Muscle of arm (tissue), 14 donors: Measurements from ENCODE around the gene RNF17. TPM values are rescaled to one million over a fixed set of nuclear protein-coding genes. Genes with fewer than 3 reads are reported as not detected.
"Not testable (repeated sequence)": the region's sequence is repeated elsewhere in the genome, so short reads cannot be mapped to it uniquely, and the experiment has no call there.

ENCODE experiments used
- DNase-seq: peaks from one replicate; pipeline ENCODE4 v3.0.0-alpha.2; 2013
- long read RNA-seq, 11 donors: transcript quantifications; one replicate each; lab custom pipeline, GENCODE V29; 2026
- polyA plus RNA-seq, 12 donors: library from polyadenylated mRNA; unstranded; fragments of 120-200 nt; gene quantifications; one replicate each; pipeline ENCODE4 v1.2.1, GENCODE V29; 2013; ENCODE audit not compliant: insufficient read length in 12 of 12

The RNF17 gene
- 1 to 10 TPM in 1 of 12 donors, under 1 TPM in 7, not detected in 4; 0.04 to 1.4 (median 0.19) TPM for polyA plus RNA-seq
- long read RNA-seq, donor 1: 0 reads
- long read RNA-seq, donor 2: 0 reads
- long read RNA-seq, donor 3: 0 reads
- long read RNA-seq, donor 4: 0 reads
- long read RNA-seq, donor 5: 0 reads
- long read RNA-seq, donor 6: 0 reads
- long read RNA-seq, donor 7: 0 reads
- long read RNA-seq, donor 8: 0 reads
- long read RNA-seq, donor 9: 0 reads
- long read RNA-seq, donor 10: 0 reads
- long read RNA-seq, donor 11: 0 reads

GRCh38 chr13:24763596-24764275, at the start of gene RNF17:
TSS of gene RNF17 (plus strand) at chr13:24764169. CDS start at chr13:24764204, 35 bp downstream.
- DNase-seq: no peak

- DNase-seq: no peak
These were observed 48.0 kb upstream of the RNF17 start for GRCh38 chr13:24716011-24716410.

- no peak for DNase-seq
These were observed 47.5 kb upstream of the RNF17 start for GRCh38 chr13:24716446-24716845.

GRCh38 chr13:24717217-24717616, 46.8 kb upstream of the RNF17 start:
- no peak for DNase-seq

GRCh38 chr13:24718192-24718965, 45.6 kb upstream of the RNF17 start:
- no peak for DNase-seq

GRCh38 chr13:24719139-24719538, 44.8 kb upstream of the RNF17 start:
- no peak for DNase-seq

- no peak for DNase-seq
These were observed 40.8 kb upstream of the RNF17 start for GRCh38 chr13:24723206-24723605.

- DNase-seq: no peak
These were observed 39.3 kb upstream of the RNF17 start for GRCh38 chr13:24724714-24725113.

GRCh38 chr13:24725379-24725778, 38.6 kb upstream of the RNF17 start:
- DNase-seq: no peak

GRCh38 chr13:24727731-24728601, 36.0 kb upstream of the RNF17 start:
- DNase-seq: peak; percentile 72

- not testable (repeated sequence) for DNase-seq
These were observed 32.9 kb upstream of the RNF17 start for GRCh38 chr13:24730873-24731567.

- no peak for DNase-seq
These were observed 29.0 kb upstream of the RNF17 start for GRCh38 chr13:24734950-24735349.

GRCh38 chr13:24737042-24737441, 26.9 kb upstream of the RNF17 start:
- DNase-seq: no peak

- no peak for DNase-seq
These were observed 25.6 kb upstream of the RNF17 start for GRCh38 chr13:24738366-24738847.

- DNase-seq: no peak
These were observed 23.7 kb upstream of the RNF17 start for GRCh38 chr13:24740014-24740890.

GRCh38 chr13:24741016-24741662, 22.8 kb upstream of the RNF17 start:
- DNase-seq: no peak

- no peak for DNase-seq
These were observed 22.2 kb upstream of the RNF17 start for GRCh38 chr13:24741791-24742190.

GRCh38 chr13:24742294-24742693, 21.7 kb upstream of the RNF17 start:
- DNase-seq: no peak

- no peak for DNase-seq
These were observed 21.0 kb upstream of the RNF17 start for GRCh38 chr13:24742977-24743376.
